D721Med (cell line): ENCODE data around the gene FAH.

ENCODE experiments used
- DNase-seq: peaks from one replicate; pipeline ENCODE4 v3.0.0; 2011; ENCODE audit warnings: low spot score; ENCODE audit not compliant: insufficient read length
- FAIRE-seq: peaks from 2 replicates; lab custom pipeline; 2011; peaks lifted over from hg19 to GRCh38; lab: Jason Lieb, UNC
- TF ChIP-seq, protein P1 (sequence below): IDR thresholded peaks from 2 replicates; pipeline ENCODE4 v1.5.1; 2012; ENCODE audit warnings: mild to moderate bottlenecking, control low read depth; ENCODE audit not compliant: insufficient read depth; ENCODE audit errors: missing control alignments

Gene FAH

DNA sequence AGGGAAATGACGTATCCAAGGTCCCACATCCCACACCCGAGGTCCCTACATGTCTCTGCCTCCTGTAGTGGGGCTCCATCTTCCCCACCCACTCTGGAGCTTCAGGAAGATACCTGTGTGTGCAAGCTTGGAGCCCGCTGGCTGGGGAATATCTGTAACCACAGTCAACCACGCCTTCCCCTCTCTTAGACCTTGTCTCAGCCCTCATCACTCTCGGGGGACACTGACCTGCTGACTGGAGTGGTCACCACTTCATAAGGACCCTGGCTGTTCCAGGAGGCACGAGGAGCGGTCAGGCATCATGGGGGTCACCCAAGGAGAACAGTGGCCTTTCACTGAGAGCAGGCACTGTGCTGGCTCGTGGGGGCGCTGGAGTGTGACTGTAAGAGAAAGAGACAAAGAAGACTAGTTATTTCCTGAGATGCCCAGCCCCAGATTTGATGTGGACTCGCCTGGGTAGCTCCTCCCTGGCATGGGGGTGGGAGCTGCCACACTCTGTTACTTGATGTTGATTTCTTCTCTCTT lies 50.6 kb downstream of the FAH start:
- DNase-seq: no peak
- TF ChIP-seq, protein P1, sequence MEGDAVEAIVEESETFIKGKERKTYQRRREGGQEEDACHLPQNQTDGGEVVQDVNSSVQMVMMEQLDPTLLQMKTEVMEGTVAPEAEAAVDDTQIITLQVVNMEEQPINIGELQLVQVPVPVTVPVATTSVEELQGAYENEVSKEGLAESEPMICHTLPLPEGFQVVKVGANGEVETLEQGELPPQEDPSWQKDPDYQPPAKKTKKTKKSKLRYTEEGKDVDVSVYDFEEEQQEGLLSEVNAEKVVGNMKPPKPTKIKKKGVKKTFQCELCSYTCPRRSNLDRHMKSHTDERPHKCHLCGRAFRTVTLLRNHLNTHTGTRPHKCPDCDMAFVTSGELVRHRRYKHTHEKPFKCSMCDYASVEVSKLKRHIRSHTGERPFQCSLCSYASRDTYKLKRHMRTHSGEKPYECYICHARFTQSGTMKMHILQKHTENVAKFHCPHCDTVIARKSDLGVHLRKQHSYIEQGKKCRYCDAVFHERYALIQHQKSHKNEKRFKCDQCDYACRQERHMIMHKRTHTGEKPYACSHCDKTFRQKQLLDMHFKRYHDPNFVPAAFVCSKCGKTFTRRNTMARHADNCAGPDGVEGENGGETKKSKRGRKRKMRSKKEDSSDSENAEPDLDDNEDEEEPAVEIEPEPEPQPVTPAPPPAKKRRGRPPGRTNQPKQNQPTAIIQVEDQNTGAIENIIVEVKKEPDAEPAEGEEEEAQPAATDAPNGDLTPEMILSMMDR: no peak
- FAIRE-seq: no peak

DNA sequence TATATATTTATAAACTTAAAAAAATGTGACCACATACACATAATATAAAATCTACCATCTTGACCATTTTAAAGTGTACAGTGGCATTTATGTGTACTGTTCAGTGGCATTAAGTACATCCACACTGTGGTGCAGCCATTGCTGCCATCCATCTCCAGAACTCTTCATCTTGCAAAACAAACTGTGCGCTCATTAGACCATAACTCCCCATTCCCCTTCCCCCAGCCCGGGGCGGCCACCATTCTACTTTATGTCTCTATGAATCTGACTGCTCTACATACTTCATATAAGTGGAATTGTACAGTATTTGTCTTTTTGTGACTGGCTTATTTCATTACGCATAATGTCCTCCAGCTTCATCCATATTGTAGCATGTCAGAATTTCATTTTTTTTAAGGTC lies 51.4 kb downstream of the FAH start:
- TF ChIP-seq, protein P1: no peak
- DNase-seq: no peak
- FAIRE-seq: no peak

DNA sequence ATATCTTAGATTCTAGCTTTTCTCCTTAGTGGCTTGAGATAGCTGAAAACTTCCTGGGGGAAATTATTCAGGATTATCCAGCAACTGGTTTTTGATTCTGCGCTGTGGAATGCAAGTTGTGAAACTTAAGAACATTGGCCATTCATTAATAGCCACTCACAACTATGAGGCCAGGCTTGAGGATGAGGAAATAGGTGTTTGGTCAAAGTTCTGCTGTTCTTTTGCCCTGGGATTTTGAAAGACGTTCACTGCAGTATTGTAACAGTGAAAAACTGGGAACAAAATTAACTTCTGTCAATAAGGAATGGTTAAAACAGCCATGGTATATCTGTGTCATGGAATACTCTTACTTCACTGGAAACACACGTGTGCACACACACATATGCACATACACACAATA lies 55.1 kb downstream of the FAH start:
- TF ChIP-seq, protein P1: no peak
- FAIRE-seq (no peak), DNase-seq (no peak)

DNA sequence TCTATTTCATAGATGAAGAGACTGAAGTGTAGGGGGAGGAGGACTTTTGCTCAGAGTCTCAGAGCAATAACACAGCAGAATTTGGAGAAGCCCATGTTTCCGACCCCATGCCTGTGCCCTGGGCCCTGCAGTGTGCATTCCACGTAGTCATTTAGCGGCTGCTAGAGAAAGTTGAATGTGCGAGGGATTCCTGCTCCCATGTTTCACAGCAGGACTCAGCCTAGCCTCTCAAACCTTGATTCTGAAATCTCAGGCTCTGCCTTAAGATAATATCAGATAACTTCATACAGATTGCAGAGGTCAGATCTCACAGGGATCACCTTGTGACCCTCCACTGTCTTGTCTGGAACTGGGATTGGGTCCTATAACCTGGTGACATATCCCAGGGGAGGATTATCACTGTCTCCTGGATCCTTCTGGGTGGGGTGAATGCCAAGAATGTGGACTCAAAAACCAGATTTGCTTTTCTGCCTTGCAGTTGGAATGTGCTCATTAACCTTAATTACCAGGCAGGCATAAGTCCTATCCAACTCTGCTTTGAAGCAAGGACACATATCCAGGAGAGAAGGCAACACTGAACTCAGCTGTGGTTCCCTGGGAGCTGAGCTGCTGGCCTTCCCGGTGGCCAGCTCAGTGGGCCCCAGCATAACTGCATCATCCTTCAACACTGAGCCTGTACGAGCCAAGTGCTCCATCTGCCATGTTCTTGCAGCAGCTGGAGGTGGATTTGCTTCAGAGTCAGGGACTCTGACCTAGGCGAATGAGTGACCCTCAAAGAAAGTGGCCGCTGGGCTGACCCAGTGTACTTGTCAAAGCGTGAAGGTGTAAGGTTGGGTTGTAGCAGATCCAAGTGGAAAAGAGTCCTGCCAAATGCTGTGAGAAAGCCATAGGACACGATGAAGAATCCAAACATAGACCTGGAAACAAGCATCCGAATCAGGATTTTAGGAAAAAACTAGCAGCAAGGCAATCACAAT lies 56.2 kb downstream of the FAH start:
- FAIRE-seq (no peak), DNase-seq (no peak)
- TF ChIP-seq, protein P1: no peak

DNA sequence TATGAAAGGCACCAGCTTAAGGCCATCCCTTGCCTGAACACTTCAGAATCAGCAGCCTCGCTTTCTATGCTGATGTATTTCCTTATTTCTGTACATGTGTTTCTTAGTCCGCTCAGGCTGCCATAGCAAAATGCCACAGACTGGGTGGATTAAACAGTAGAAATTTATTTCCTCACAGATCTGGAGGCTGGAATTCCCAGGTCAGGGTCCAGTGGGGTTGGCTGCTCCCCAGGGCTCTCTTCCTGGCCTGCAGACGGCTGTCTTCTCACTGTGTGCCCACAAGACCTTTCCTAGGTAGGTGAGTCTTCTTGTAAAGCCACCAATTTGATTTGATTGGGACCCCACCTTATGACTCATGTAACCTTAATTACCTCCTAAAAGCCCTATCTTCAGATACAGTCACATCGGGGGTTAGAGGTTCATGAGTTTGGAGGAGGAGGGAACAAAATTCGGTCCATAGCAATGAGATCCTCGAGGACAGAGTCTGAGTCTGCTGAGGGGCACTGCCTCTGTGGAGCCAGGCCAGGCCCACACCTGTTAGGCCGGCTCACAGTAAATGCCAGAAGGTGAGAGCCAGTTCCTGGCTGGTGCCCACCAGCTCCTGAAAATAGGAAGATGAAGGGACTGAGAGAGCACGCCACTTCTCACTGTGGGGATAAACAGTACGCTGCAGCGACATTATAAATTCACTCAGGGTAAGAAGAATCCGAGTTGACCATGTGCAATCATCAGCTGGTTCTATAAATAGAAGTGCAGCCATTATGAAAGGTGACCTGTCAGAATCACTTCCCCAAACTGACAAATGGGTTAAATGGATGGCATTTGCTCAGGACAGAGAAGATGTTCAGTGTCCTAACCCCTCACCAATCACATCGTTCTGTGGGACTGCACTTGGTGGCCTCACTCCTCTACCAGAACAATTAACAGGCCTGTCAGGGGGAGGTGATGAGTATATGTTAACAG lies 58.1 kb downstream of the FAH start:
- FAIRE-seq (no peak), DNase-seq (no peak)
- TF ChIP-seq, protein P1: no peak

DNA sequence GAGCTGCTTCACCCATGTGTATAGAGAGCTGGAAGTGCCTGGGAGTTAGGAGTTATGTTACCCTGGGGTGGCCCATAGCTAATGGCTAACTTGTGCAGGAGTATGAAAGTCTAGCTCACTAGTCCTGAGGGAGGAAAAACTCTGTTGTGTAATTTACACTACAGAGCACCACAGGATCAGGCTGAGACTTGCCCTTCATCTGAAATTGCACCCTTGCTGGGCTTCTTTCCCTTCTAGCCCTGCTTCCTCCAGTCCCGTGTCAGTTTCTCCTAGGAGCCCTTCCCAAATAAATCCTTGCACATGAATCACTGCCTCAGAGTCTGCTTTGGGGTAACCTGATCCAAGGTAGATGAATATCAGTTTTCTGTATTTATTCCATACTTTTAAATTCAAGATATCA lies 59.2 kb downstream of the FAH start:
- FAIRE-seq (no peak), DNase-seq (no peak)
- TF ChIP-seq, protein P1: no peak
